Hepatocyte (in vitro differentiated cells): ENCODE data around the gene SYCE3.

Experiments
- CTCF ChIP-seq: fragments of 200-600 bp; sonication (generic); IDR thresholded peaks from 2 replicates; pipeline ENCODE4 v1.5.1; 2016; ENCODE audit warnings: antibody characterized with exemption, mild to moderate bottlenecking; ENCODE audit not compliant: poor library complexity
- EZH2 ChIP-seq: fragments of 200-600 bp; sonication (generic); IDR thresholded peaks from 2 replicates; pipeline ENCODE4 v1.6.1; 2016; ENCODE audit warnings: antibody characterized with exemption, mild to moderate bottlenecking, borderline replicate concordance

GRCh38 chr22:50516891-50517290 lies 45.8 kb downstream of the SYCE3 start:
- no peak for TF ChIP-seq CTCF
- TF ChIP-seq EZH2 = no peak
